ENCODE data around the gene TGFBR3L. TPM values are rescaled to one million over a fixed set of nuclear protein-coding genes. Genes with fewer than 3 reads are reported as not detected.

The TGFBR3L gene
- total RNA-seq, 1 donor from 2014 or later: 2.8 TPM

- Histone ChIP-seq H3K4me1 (ENCODE audit: insufficient read depth, low read length) (peaks cover 30% of the 10 kb centered on the region), H3K36me3 (ENCODE audit: insufficient read depth, low read length) (peaks cover 3% of the 10 kb centered on the region), H3K9ac (ENCODE audit: low read length) (no peak overlapping the region), H3K27ac (ENCODE audit: low read depth, low read length) (no peak overlapping the region), H2AFZ (ENCODE audit: low read depth, low read length) (no peak overlapping the region), H3K4me3 (ENCODE audit: insufficient read depth, low read depth, low read length) (no peak overlapping the region), H3K4me2 (ENCODE audit: low read length) (peak overlapping the region; percentile 93), H3K9me3 (ENCODE audit: insufficient read depth, low read depth, low read length) (no peaks in the 10 kb centered on the region), H3K79me2 (ENCODE audit: insufficient read depth, low read length) (peaks cover 6% of the 10 kb centered on the region), H3K27me3 (ENCODE audit: insufficient read depth, low read length) (peaks cover 22% of the 10 kb centered on the region), H4K20me1 (ENCODE audit: insufficient read depth, low read length) (peaks cover 26% of the 10 kb centered on the region)
- Mint-ChIP-seq H3K27me3 (ENCODE audit: low read depth, unreplicated experiment) (peaks cover 13% of the 10 kb centered on the region), H3K4me3 (ENCODE audit: unreplicated experiment) (peak overlapping the region; percentile 84), H3K9me3 (ENCODE audit: unreplicated experiment) (no peaks in the 10 kb centered on the region), H3K36me3 (ENCODE audit: low read depth, unreplicated experiment) (no peaks in the 10 kb centered on the region), H3K27ac (ENCODE audit: unreplicated experiment) (peak overlapping the region; percentile 53), H3K4me1 (ENCODE audit: low read depth, unreplicated experiment) (peaks cover 3% of the 10 kb centered on the region)
- DNase-seq (ENCODE audit: low read depth): no peak
- no peak for FAIRE-seq
- no peak for TF ChIP-seq EZH2 (IDR thresholded peaks at IDR 0.05; ENCODE audit: insufficient read depth, low read length)
- TF ChIP-seq, protein P1, sequence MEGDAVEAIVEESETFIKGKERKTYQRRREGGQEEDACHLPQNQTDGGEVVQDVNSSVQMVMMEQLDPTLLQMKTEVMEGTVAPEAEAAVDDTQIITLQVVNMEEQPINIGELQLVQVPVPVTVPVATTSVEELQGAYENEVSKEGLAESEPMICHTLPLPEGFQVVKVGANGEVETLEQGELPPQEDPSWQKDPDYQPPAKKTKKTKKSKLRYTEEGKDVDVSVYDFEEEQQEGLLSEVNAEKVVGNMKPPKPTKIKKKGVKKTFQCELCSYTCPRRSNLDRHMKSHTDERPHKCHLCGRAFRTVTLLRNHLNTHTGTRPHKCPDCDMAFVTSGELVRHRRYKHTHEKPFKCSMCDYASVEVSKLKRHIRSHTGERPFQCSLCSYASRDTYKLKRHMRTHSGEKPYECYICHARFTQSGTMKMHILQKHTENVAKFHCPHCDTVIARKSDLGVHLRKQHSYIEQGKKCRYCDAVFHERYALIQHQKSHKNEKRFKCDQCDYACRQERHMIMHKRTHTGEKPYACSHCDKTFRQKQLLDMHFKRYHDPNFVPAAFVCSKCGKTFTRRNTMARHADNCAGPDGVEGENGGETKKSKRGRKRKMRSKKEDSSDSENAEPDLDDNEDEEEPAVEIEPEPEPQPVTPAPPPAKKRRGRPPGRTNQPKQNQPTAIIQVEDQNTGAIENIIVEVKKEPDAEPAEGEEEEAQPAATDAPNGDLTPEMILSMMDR (IDR thresholded peaks at IDR 0.05; ENCODE audit: insufficient read depth, low read depth, low read length): no peak
Observed at GRCh38 chr19:7918615-7919421, 4.2 kb downstream of the TGFBR3L start.

DNA sequence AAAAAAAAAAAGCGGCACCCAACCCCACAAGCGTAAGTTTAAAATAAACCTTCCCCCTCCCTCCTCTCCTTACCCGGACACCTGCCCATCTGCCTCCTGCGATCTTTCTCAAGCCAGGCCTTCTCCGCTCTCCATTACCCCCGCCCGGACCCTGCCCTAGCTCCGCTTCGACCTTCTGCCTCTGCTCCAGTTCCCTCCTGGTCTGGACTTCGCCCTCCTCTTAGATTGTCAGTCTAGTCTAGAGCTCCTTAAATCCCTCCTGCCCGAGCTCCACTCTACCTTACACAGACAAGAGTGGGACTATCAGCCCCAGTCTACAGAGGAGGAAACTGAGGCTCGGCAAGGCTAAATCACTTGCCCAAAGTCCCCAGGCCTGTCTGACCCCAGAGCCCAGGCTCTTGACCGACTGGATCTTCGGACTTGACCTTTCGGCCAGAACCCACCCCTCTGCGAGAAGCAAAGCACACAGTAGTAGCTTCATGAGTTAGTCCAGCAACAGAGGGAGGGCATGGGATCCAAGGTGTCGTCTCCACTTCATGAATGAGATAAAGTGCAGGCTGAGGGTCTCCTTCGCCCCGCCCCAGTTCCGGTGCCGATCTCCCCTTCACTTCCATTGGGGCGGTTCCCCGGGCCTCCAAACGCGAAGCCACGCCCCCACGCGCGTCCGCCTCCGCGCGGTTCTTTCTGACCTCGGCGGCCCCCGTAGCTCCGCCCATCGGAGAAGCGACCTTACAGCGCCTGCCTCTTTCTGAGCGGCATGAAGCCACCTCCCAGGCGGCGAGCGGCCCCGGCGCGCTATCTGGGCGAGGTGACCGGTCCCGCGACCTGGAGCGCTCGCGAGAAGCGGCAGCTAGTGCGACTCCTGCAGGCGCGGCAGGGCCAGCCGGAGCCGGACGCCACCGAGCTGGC lies 5.2 kb downstream of the TGFBR3L start, which contains the start of gene SNAPC2:
Gene SNAPC2, plus strand, starts transcription at position 729 of the 909 bp plus-strand sequence. Its CDS starts 29 bp downstream, at position 758.
- H3K4me3 Mint-ChIP-seq (ENCODE audit: unreplicated experiment): peak within 1 kb of the TSS; percentile 84
- no peaks in the 10 kb centered on the region for H3K36me3 Mint-ChIP-seq (ENCODE audit: low read depth, unreplicated experiment)
- Histone ChIP-seq H2AFZ (ENCODE audit: low read depth, low read length) (peak within 1 kb of the TSS; percentile 81), H3K27ac (ENCODE audit: low read depth, low read length) (peak within 1 kb of the TSS; percentile 83), H3K4me1 (ENCODE audit: insufficient read depth, low read length) (peaks cover 30% of the 10 kb centered on the region), H3K36me3 (ENCODE audit: insufficient read depth, low read length) (peaks cover 3% of the 10 kb centered on the region), H3K4me2 (ENCODE audit: low read length) (peak within 1 kb of the TSS; percentile 99), H4K20me1 (ENCODE audit: insufficient read depth, low read length) (peaks cover 26% of the 10 kb centered on the region), H3K4me3 (ENCODE audit: insufficient read depth, low read depth, low read length) (peak within 1 kb of the TSS; percentile 73), H3K79me2 (ENCODE audit: insufficient read depth, low read length) (peaks cover 6% of the 10 kb centered on the region), H3K9ac (ENCODE audit: low read length) (peak within 1 kb of the TSS; percentile 85), H3K27me3 (ENCODE audit: insufficient read depth, low read length) (peaks cover 22% of the 10 kb centered on the region), H3K9me3 (ENCODE audit: insufficient read depth, low read depth, low read length) (no peaks in the 10 kb centered on the region)
- H3K27me3 Mint-ChIP-seq (ENCODE audit: low read depth, unreplicated experiment): peaks cover 12% of the 10 kb centered on the region
- TF ChIP-seq EZH2 (IDR thresholded peaks at IDR 0.05; ENCODE audit: insufficient read depth, low read length): no peak
- TF ChIP-seq, protein P1 (IDR thresholded peaks at IDR 0.05; ENCODE audit: insufficient read depth, low read depth, low read length): no peak
- no peaks in the 10 kb centered on the region for H3K9me3 Mint-ChIP-seq (ENCODE audit: unreplicated experiment)
- FAIRE-seq (no peak), DNase-seq (ENCODE audit: low read depth) (peak; percentile 83)
- peaks cover 5% of the 10 kb centered on the region for H3K4me1 Mint-ChIP-seq (ENCODE audit: low read depth, unreplicated experiment)
- H3K27ac Mint-ChIP-seq (ENCODE audit: unreplicated experiment): peak within 1 kb of the TSS; percentile 72

Data from astrocyte (in vitro differentiated cells and primary cell).